HL-60 (cell line): ENCODE data around the gene SBK2.

ENCODE experiments used
- DNase-seq, 2 experiments: peaks; one replicate each; pipeline ENCODE4 v3.0.0-alpha.2; 2010 to 2020; ENCODE audit warnings: low read depth in 1 of 2, low spot score in 1 of 2
- H3K27ac ChIP-seq: fragments of 250-450 bp; sonication (Bioruptor Pico); replicated peaks from 2 replicates; pipeline ENCODE4 v1.5.1; 2020; ENCODE audit warnings: mild to moderate bottlenecking, moderate library complexity
- H3K27me3 ChIP-seq: fragments of 250-450 bp; sonication (Bioruptor Pico); 2 replicates; pipeline ENCODE4 v1.5.1; 2021; ENCODE audit warnings: mild to moderate bottlenecking, moderate library complexity; ENCODE audit not compliant: insufficient read depth, poor library complexity, severe bottlenecking
- H3K4me3 ChIP-seq: replicated peaks from 2 replicates; pipeline ENCODE4 v1.5.1; 2011; ENCODE audit warnings: mild to moderate bottlenecking, control low read depth, low read length; ENCODE audit not compliant: insufficient read depth
- CTCF ChIP-seq: IDR thresholded peaks from one replicate; pipeline ENCODE4 v1.5.1; 2011; ENCODE audit warnings: low read length, control low read depth, inconsistent platforms; ENCODE audit not compliant: insufficient read depth
- GABPA ChIP-seq: IDR thresholded peaks from 2 replicates; pipeline ENCODE4 v1.6.1; 2012; ENCODE audit warnings: low read depth
- POLR2AphosphoS5 ChIP-seq: IDR thresholded peaks from 2 replicates; pipeline ENCODE4 v1.6.1; 2012; ENCODE audit warnings: low read depth
- REST ChIP-seq: IDR thresholded peaks from 2 replicates; pipeline ENCODE4 v1.6.1; 2012; ENCODE audit warnings: low read depth; ENCODE audit not compliant: insufficient replicate concordance
- SPI1 ChIP-seq: IDR thresholded peaks from 2 replicates; pipeline ENCODE4 v1.6.1; 2012; ENCODE audit warnings: low read depth, mild to moderate bottlenecking, borderline replicate concordance

Gene SBK2

GRCh38 chr19:55581823-55582223, 44.9 kb upstream of the SBK2 start:
- Histone ChIP-seq H3K27ac (no peak overlapping the region), H3K27me3 (peaks cover 24% of the 10 kb centered on the region), H3K4me3 (no peak overlapping the region)
- no peak for DNase-seq
- TF ChIP-seq POLR2AphosphoS5: no peak
- TF ChIP-seq GABPA: no peak
- TF ChIP-seq SPI1: no peak
- no peak for TF ChIP-seq CTCF
- no peak for TF ChIP-seq REST

- TF ChIP-seq POLR2AphosphoS5 (no peak), SPI1 (no peak), REST (peak; percentile 98), GABPA (no peak)
- H3K27me3 ChIP-seq: peaks cover 19% of the 10 kb centered on the region
- no peak for DNase-seq
- H3K27ac ChIP-seq: peak overlapping the region; percentile 78
- H3K4me3 ChIP-seq: peak overlapping the region; percentile 94
Observed at GRCh38 chr19:55581145-55581822, 44.4 kb upstream of the SBK2 start.

GRCh38 chr19:55580628-55581144, 43.8 kb upstream of the SBK2 start, which contains the start of gene ZNF579:
Gene ZNF579 (minus strand): TSS chr19:55580848. CDS start chr19:55579639, 1,209 bp downstream.
- peaks cover 13% of the 10 kb centered on the region for H3K27me3 ChIP-seq
- TF ChIP-seq CTCF (no peak), GABPA (peak; percentile 94), SPI1 (peak; percentile 20; the same call in 1 of the 2 replicates), REST (no peak), POLR2AphosphoS5 (peak; percentile 73; the same call in 1 of the 2 replicates)
- peak; percentile 85 to 93 for DNase-seq
- H3K27ac ChIP-seq: peak within 1 kb of the TSS; percentile 78
- H3K4me3 ChIP-seq: peak within 1 kb of the TSS; percentile 94
